Measurements from ENCODE around the gene THSD4.

- TF ChIP-seq EZH2 (IDR thresholded peaks at IDR 0.05; ENCODE audit: low read length, unreplicated experiment) (no peak), CTCF (conservative IDR thresholded peaks at IDR 0.05; ENCODE audit: low read depth, low read length) (no peak)
Measured at GRCh38 chr15:71291723-71292122, 176.5 kb downstream of the THSD4 start.
